GM19372 (cell line): ENCODE measurements around the gene SUCNR1.

Experiments
- ATAC-seq: cut with Tn5 transposase; IDR thresholded peaks from one replicate; pipeline ENCODE4 v1.9.1; 2021; ENCODE audit warnings: mild to moderate bottlenecking, low read depth, moderate library complexity; ENCODE audit not compliant: unreplicated experiment

The SUCNR1 gene

GRCh38 chr3:151931171-151931570, 57.7 kb downstream of the SUCNR1 start:
- no peak for ATAC-seq

- no peak for ATAC-seq
These were observed 59.9 kb downstream of the SUCNR1 start for GRCh38 chr3:151933234-151933853.
